Measurements from ENCODE around the gene ATRNL1.
"Not testable (repeated sequence)": the region's sequence is repeated elsewhere in the genome, so short reads cannot be mapped to it uniquely, and the experiment has no call there.

The ATRNL1 gene

DNA sequence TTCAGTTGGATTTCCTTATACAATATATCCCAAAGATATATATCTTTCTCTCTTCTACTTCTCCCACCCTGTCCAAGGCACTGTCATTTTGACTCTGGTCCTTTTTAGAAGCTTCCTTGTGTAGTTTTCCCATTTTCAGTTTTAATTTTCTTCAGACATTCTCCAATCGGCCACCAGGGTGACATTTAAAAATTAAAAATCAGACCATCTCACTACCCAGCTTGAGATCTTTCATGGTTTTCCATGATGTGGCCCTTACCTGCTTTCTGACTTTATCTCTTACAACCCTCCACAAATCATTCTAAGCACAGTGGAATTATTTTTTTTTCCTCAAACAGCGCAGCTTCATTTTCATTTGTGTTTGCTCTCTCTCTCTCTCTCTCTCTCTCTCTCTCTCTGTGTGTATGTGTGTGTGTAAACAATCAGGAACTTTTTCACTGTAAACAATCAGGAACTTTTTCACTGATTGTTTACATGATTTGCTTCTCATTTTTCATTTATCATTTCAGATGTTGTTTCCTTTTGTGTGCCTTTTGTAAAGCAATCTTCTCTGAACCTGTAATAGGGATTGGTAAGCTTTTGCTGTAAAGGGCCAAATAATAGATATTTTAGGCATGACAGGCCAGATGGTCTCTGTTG is 348.9 kb downstream of the ATRNL1 start:
- Mint-ChIP-seq H3K36me3 (ENCODE audit: low read depth) (no peaks in the 10 kb centered on the region), H3K4me1 (ENCODE audit: low read depth) (no peaks in the 10 kb centered on the region), H3K27ac (no peak overlapping the region), H3K9me3 (no peaks in the 10 kb centered on the region), H3K27me3 (no peaks in the 10 kb centered on the region), H3K4me3 (no peak overlapping the region)
- intact Hi-C loops (cut with micrococcal nuclease) = no loop called here

DNA sequence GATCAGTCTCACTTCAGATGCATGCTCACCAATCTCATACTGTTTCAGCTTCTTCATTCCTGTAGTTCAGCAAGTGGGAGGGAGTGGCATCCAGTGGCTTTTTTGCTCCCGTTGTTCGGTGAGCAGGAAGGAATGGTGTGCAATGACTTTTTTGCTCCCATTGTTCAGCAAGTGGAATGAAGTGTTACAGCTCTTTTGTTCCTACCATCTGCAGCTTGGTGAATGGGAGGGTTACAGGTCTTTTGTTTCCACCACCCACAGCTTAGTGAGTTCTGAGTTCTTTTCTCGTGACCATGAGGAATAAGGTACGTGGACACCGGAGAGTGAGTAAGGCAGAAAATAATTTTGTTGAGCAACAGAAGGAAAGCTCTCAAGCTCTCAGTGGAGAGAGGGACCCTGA is 363.6 kb downstream of the ATRNL1 start:
- no peaks in the 10 kb centered on the region for H3K27me3 Mint-ChIP-seq
- intact Hi-C loops (cut with micrococcal nuclease) = no loop called here

GRCh38 chr10:115483294-115483693 is 390.1 kb downstream of the ATRNL1 start:
- H3K4me3 Mint-ChIP-seq = no peak overlapping the region
- H3K36me3 Mint-ChIP-seq (ENCODE audit: low read depth) = no peaks in the 10 kb centered on the region
- no peaks in the 10 kb centered on the region for H3K27me3 Mint-ChIP-seq
- no peaks in the 10 kb centered on the region for H3K4me1 Mint-ChIP-seq (ENCODE audit: low read depth)
- intact Hi-C loops (cut with micrococcal nuclease) = no loop called here
- H3K9me3 Mint-ChIP-seq = no peaks in the 10 kb centered on the region
- no peak overlapping the region for H3K27ac Mint-ChIP-seq

More for the DNA sequence above, 363.6 kb downstream of the ATRNL1 start:
- no peak overlapping the region for H3K4me3 Mint-ChIP-seq
- no peaks in the 10 kb centered on the region for H3K36me3 Mint-ChIP-seq (ENCODE audit: low read depth)
- no peak overlapping the region for H3K27ac Mint-ChIP-seq
- no peaks in the 10 kb centered on the region for H3K4me1 Mint-ChIP-seq (ENCODE audit: low read depth)
- H3K9me3 Mint-ChIP-seq = peaks cover 15% of the 10 kb centered on the region

GRCh38 chr10:115491526-115492140 is 398.5 kb downstream of the ATRNL1 start:
- Mint-ChIP-seq H3K36me3 (ENCODE audit: low read depth) (no peaks in the 10 kb centered on the region), H3K9me3 (no peaks in the 10 kb centered on the region), H3K27me3 (no peaks in the 10 kb centered on the region), H3K4me3 (no peak overlapping the region), H3K27ac (no peak overlapping the region), H3K4me1 (ENCODE audit: low read depth) (no peaks in the 10 kb centered on the region)
- intact Hi-C loops (cut with micrococcal nuclease) = no loop called here

- Mint-ChIP-seq H3K4me1 (ENCODE audit: low read depth) (no peaks in the 10 kb centered on the region), H3K27ac (no peak overlapping the region), H3K4me3 (no peak overlapping the region), H3K9me3 (peaks cover 20% of the 10 kb centered on the region), H3K27me3 (no peaks in the 10 kb centered on the region), H3K36me3 (ENCODE audit: low read depth) (no peaks in the 10 kb centered on the region)
- intact Hi-C loops (cut with micrococcal nuclease) = no loop called here
These were observed 410.4 kb downstream of the ATRNL1 start for GRCh38 chr10:115503546-115503945.

- intact Hi-C loops (cut with micrococcal nuclease) = no loop called here
- no peaks in the 10 kb centered on the region for H3K36me3 Mint-ChIP-seq (ENCODE audit: low read depth)
- peaks cover 9% of the 10 kb centered on the region for H3K9me3 Mint-ChIP-seq
- H3K27me3 Mint-ChIP-seq = no peaks in the 10 kb centered on the region
- no peak overlapping the region for H3K27ac Mint-ChIP-seq
- H3K4me1 Mint-ChIP-seq (ENCODE audit: low read depth) = peaks cover 6% of the 10 kb centered on the region
- no peak overlapping the region for H3K4me3 Mint-ChIP-seq
These were observed 421.7 kb downstream of the ATRNL1 start for GRCh38 chr10:115514895-115515294.

GRCh38 chr10:115525141-115525540 is 432.0 kb downstream of the ATRNL1 start:
- peaks cover 48% of the 10 kb centered on the region for H3K9me3 Mint-ChIP-seq
- H3K4me3 Mint-ChIP-seq = no peak overlapping the region
- no peaks in the 10 kb centered on the region for H3K36me3 Mint-ChIP-seq (ENCODE audit: low read depth)
- H3K27ac Mint-ChIP-seq = no peak overlapping the region
- no peaks in the 10 kb centered on the region for H3K4me1 Mint-ChIP-seq (ENCODE audit: low read depth)
- H3K27me3 Mint-ChIP-seq = no peaks in the 10 kb centered on the region
- intact Hi-C loops (cut with micrococcal nuclease) = no loop called here

DNA sequence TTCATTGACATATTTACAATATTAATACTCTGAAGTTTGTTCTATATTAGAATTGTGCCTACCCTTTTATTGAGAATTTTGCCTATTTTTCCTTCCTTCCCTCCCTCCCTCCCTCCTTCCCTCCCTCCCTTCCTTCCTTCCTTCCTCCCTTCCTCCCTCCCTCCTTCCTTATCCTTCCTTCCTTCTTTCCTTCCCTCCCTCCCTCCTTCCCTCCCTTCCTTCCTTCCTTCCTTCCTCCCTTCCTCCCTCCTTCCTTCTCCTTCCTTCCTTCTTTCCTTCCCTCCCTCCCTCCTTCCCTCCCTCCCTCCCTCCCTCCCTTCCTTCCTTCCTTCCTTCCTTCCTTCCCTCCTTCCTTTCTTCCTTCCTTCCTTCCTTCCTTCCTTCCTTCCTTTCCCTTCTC is 434.5 kb downstream of the ATRNL1 start:
- H3K4me3 Mint-ChIP-seq; intact Hi-C loops (cut with micrococcal nuclease); H3K36me3 Mint-ChIP-seq (ENCODE audit: low read depth); H3K27ac Mint-ChIP-seq; H3K4me1 Mint-ChIP-seq (ENCODE audit: low read depth); H3K27me3 Mint-ChIP-seq: not testable (repeated sequence)
- peaks cover 44% of the 10 kb centered on the region for H3K9me3 Mint-ChIP-seq

GRCh38 chr10:115536401-115536800 is 443.2 kb downstream of the ATRNL1 start:
- H3K4me1 Mint-ChIP-seq (ENCODE audit: low read depth); H3K36me3 Mint-ChIP-seq (ENCODE audit: low read depth); H3K27ac Mint-ChIP-seq; H3K4me3 Mint-ChIP-seq; intact Hi-C loops (cut with micrococcal nuclease); H3K27me3 Mint-ChIP-seq: not testable (repeated sequence)
- peaks cover 25% of the 10 kb centered on the region for H3K9me3 Mint-ChIP-seq

GRCh38 chr10:115539142-115539762 is 446.1 kb downstream of the ATRNL1 start:
- Mint-ChIP-seq H3K4me3 (no peak overlapping the region), H3K27ac (no peak overlapping the region), H3K27me3 (no peaks in the 10 kb centered on the region), H3K9me3 (peaks cover 22% of the 10 kb centered on the region), H3K4me1 (ENCODE audit: low read depth) (no peaks in the 10 kb centered on the region), H3K36me3 (ENCODE audit: low read depth) (no peaks in the 10 kb centered on the region)
- intact Hi-C loops (cut with micrococcal nuclease) = no loop called here

GRCh38 chr10:115555887-115556402 is 462.8 kb downstream of the ATRNL1 start:
- intact Hi-C loops (cut with micrococcal nuclease) = no loop called here
- Mint-ChIP-seq H3K27me3 (no peaks in the 10 kb centered on the region), H3K4me1 (ENCODE audit: low read depth) (no peaks in the 10 kb centered on the region), H3K36me3 (ENCODE audit: low read depth) (no peaks in the 10 kb centered on the region), H3K9me3 (no peaks in the 10 kb centered on the region), H3K27ac (no peak overlapping the region), H3K4me3 (no peak overlapping the region)

DNA sequence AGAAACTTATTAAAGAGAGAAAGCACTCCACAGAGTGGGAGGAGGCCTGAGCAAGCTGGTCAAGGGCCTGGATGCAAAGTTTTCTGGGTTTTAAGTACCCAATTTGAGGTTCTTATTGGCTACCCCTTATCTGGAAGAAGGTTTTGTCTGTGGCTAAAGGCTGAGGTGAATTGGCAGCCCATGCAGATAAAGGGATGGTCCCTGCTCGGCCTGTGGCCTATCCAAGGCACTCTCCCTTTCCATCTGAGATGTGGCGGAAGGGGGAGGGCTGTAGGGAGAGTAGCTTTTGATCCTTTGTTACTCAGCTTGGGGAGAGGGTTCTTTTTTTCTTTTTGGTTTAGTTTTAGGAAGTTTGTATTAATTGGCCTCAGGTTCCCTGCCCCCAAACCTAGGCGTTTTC is 465.1 kb downstream of the ATRNL1 start:
- Mint-ChIP-seq H3K36me3 (ENCODE audit: low read depth) (no peaks in the 10 kb centered on the region), H3K4me3 (no peak overlapping the region), H3K4me1 (ENCODE audit: low read depth) (no peaks in the 10 kb centered on the region), H3K9me3 (no peaks in the 10 kb centered on the region), H3K27me3 (no peaks in the 10 kb centered on the region), H3K27ac (no peak overlapping the region)
- intact Hi-C loops (cut with micrococcal nuclease) = no loop called here

DNA sequence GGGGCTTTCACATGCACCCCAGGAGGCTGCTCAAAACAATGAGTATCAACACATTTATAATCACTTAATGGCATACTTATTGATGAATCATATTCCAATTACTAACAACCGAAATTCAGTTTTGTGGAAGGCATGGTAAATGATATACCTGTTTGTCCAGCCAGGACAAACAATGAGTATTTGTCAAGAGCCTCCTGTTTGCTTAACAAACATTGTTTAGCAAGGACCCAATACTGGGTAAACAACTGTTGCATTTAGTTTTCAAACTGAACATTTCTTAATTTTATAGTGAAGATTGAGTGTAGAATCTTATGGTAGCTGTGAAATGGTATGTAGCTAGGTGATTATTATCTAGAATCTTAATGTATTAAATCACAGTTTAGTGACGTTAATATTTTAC is 473.7 kb downstream of the ATRNL1 start:
- H3K4me3 Mint-ChIP-seq = no peak overlapping the region
- no peak overlapping the region for H3K27ac Mint-ChIP-seq
- no peaks in the 10 kb centered on the region for H3K27me3 Mint-ChIP-seq
- no peaks in the 10 kb centered on the region for H3K36me3 Mint-ChIP-seq (ENCODE audit: low read depth)
- intact Hi-C loops (cut with micrococcal nuclease) = no loop called here
- no peaks in the 10 kb centered on the region for H3K4me1 Mint-ChIP-seq (ENCODE audit: low read depth)
- H3K9me3 Mint-ChIP-seq = no peaks in the 10 kb centered on the region

DNA sequence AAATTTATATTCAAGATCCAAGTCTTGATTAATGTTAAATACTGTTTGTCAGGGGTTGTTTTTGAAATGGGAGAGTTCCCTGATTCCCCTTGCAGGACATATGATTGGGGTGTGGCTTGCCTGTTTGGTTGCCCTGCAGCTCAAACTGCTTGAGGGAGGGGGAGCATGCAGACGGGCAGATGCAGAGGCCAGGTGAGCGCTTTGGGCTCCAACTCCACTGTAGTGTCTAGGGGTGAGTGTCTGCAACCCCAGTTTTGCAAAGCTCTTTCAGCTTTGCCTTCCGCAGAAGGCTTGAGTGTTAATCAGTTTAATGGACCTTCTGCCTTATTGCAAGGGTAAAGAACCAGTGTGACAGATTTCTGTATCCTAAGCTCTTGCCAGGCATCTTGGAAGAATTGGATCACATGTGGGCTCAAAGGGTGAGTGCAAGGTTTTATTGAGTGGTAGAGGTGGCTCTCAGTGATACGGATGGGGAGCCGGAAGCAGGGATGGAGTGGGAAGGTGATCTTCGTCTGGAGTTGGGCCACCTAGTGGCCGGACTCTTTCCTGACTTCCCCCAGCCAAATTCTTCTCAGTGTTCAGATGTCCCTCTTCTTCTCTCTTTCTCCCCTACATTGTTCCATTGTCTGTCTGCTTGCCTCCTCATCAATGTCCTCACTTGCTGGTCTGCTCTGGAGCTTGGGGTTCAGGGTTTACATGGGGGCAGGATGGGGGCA is 479.7 kb downstream of the ATRNL1 start:
- intact Hi-C loops (cut with micrococcal nuclease) = no loop called here

More for the DNA sequence above, 479.7 kb downstream of the ATRNL1 start:
- Mint-ChIP-seq H3K36me3 (ENCODE audit: low read depth) (no peaks in the 10 kb centered on the region), H3K9me3 (no peaks in the 10 kb centered on the region), H3K4me3 (no peak overlapping the region), H3K27me3 (no peaks in the 10 kb centered on the region), H3K27ac (no peak overlapping the region), H3K4me1 (ENCODE audit: low read depth) (no peaks in the 10 kb centered on the region)
